Measurements from ENCODE around the gene CXCL11.

The CXCL11 gene

DNA sequence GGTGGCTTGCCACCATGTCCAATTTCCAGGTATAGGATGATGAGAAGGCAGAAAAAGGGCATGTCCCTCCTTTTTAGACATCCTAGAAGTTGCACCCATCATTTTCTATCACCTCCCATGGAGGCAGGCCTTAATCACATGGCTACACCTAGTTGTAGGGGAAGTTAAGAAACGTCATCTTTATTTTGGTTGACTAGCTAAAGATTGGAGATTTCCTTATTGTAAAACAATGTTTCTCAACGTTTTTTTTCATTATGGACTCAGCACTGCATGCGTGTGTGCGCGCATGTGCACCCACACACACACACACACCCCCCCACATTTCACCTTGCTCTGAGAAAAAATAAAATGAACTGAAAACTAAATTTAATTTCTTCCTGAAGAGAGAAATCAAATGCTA lies 26.6 kb downstream of the CXCL11 start:
- TF ChIP-seq, protein P1, sequence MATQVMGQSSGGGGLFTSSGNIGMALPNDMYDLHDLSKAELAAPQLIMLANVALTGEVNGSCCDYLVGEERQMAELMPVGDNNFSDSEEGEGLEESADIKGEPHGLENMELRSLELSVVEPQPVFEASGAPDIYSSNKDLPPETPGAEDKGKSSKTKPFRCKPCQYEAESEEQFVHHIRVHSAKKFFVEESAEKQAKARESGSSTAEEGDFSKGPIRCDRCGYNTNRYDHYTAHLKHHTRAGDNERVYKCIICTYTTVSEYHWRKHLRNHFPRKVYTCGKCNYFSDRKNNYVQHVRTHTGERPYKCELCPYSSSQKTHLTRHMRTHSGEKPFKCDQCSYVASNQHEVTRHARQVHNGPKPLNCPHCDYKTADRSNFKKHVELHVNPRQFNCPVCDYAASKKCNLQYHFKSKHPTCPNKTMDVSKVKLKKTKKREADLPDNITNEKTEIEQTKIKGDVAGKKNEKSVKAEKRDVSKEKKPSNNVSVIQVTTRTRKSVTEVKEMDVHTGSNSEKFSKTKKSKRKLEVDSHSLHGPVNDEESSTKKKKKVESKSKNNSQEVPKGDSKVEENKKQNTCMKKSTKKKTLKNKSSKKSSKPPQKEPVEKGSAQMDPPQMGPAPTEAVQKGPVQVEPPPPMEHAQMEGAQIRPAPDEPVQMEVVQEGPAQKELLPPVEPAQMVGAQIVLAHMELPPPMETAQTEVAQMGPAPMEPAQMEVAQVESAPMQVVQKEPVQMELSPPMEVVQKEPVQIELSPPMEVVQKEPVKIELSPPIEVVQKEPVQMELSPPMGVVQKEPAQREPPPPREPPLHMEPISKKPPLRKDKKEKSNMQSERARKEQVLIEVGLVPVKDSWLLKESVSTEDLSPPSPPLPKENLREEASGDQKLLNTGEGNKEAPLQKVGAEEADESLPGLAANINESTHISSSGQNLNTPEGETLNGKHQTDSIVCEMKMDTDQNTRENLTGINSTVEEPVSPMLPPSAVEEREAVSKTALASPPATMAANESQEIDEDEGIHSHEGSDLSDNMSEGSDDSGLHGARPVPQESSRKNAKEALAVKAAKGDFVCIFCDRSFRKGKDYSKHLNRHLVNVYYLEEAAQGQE (IDR thresholded peaks at IDR 0.05; ENCODE audit: insufficient read depth in 1 of 2, low read depth in 2 of 2, low read length in 2 of 2): no peak

DNA sequence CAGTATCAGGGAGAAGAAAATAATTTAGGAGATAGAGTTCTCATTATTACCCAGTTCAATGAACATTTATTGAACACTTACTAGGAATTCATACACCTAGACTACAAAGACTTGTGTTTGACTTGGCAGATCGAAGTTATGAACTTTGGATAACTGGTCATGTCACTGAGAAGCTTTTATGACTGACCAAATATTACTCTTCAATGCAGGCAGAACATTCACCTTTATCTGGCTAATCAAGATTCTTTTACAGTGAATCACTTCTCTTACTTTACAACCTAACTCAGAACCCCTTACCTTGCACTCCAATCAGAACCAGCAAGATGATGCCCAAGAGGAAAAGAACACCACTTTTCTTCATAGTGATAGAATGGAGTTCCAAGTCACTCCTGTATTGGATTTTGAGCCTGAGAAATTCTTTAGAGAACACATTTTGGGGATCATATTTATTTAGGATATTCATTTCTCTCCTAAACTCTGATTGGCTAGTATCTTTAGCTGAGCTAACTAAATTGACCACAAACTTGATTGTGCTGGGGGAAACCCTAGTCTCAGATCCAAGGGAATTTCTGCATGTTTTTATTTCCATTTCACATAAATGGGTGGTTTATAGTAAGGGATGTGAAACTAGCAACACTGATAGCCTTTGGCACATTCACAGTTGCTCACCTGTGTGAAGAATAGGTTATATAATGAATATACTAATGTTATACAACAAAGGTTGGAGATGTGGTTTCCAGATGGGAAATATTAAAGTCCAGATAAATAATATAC lies 28.6 kb downstream of the CXCL11 start, which contains the start of gene CXCL9:
Gene CXCL9 (minus strand): TSS at position 421 of the 774 bp plus-strand sequence. CDS start 60 bp downstream, at position 361.
- TF ChIP-seq TAF1 (IDR thresholded peaks at IDR 0.05; ENCODE audit: borderline replicate concordance, insufficient read depth, low read length): no peak
- TF ChIP-seq SIN3A (IDR thresholded peaks at IDR 0.05; ENCODE audit: borderline replicate concordance, insufficient read depth, low read length): no peak
- TF ChIP-seq, protein P1 (IDR thresholded peaks at IDR 0.05; ENCODE audit: insufficient read depth in 1 of 2, low read depth in 2 of 2, low read length in 2 of 2): no peak
- no peak for TF ChIP-seq FOXP2 (optimal IDR thresholded peaks at IDR 0.05; ENCODE audit: borderline replicate concordance, extremely low read depth, extremely low read length, insufficient read depth)
- TF ChIP-seq POLR2AphosphoS5 (IDR thresholded peaks at IDR 0.05; ENCODE audit: low read depth, low read length): no peak

DNA sequence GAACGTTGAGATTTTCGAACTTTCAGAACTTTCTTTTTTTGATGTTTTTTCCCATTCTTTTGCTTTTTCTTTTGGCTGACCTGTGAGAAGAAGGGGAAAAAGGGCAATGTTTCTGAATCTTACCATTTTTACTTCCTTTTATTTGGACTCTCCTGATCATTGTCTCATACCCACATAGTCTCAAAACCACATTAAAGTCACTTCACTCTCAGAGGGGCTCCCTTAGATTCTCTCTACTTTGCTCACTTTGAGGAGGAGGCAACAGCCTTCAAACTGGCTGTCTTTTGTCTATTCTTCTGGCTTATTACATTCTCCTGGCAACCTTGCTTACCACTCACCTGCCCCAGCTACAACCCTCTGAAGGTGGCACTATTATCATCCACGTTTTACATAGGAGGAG lies 32.2 kb downstream of the CXCL11 start:
- no peak for TF ChIP-seq POLR2AphosphoS5 (IDR thresholded peaks at IDR 0.05; ENCODE audit: low read depth, low read length)
- TF ChIP-seq TAF1 (IDR thresholded peaks at IDR 0.05; ENCODE audit: borderline replicate concordance, insufficient read depth, low read length): no peak
- TF ChIP-seq, protein P1 (IDR thresholded peaks at IDR 0.05; ENCODE audit: insufficient read depth in 1 of 2, low read depth in 2 of 2, low read length in 2 of 2): no peak
- no peak for TF ChIP-seq SIN3A (IDR thresholded peaks at IDR 0.05; ENCODE audit: borderline replicate concordance, insufficient read depth, low read length)
- no peak for TF ChIP-seq FOXP2 (optimal IDR thresholded peaks at IDR 0.05; ENCODE audit: borderline replicate concordance, extremely low read depth, extremely low read length, insufficient read depth)

DNA sequence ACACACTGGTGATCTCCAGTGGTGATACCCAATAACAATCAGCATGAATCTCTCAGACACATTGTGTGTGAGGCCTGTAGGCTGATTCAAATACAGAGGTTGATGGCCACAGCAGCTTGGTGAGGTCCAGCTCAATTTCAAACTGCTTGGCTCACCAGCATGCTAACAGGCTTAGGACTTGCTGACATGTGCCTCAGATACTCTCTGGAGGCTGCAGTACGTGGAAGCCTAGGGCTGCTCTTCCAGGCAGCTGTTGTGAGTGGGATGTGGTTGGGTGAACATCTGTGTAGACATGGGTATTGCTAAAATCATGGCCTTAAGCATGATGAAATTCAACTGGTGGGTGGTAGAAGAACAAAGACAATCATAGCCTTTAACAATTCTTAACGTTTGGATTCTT lies 32.8 kb downstream of the CXCL11 start:
- TF ChIP-seq FOXP2 (optimal IDR thresholded peaks at IDR 0.05; ENCODE audit: borderline replicate concordance, extremely low read depth, extremely low read length, insufficient read depth) (no peak), TAF1 (IDR thresholded peaks at IDR 0.05; ENCODE audit: borderline replicate concordance, insufficient read depth, low read length) (no peak), POLR2AphosphoS5 (IDR thresholded peaks at IDR 0.05; ENCODE audit: low read depth, low read length) (no peak), SIN3A (IDR thresholded peaks at IDR 0.05; ENCODE audit: borderline replicate concordance, insufficient read depth, low read length) (no peak)
- TF ChIP-seq, protein P1 (IDR thresholded peaks at IDR 0.05; ENCODE audit: insufficient read depth in 1 of 2, low read depth in 2 of 2, low read length in 2 of 2): no peak

DNA sequence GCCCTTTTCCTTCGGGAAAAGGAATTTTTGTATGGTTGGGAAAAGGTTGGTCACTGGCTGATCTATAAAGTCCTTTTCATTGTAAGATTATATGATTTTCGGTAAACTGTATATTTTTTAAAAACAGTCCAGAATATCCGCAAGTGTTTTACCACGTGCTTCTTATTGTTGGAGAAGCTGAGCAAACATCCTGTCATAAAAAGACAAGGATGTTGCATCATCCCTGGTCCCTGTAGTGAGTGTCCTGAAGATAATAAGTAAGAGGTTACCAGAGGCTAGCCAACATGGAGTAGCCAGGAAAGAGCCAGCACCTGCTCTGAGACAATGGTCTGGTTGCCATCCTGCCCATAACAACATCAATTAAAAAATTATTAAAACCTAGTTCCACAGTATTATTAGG lies 33.7 kb downstream of the CXCL11 start:
- TF ChIP-seq, protein P1 (IDR thresholded peaks at IDR 0.05; ENCODE audit: insufficient read depth in 1 of 2, low read depth in 2 of 2, low read length in 2 of 2): peak in 1 of 2 experiments; percentile 39; a peak in 1 of 4 replicates
- TF ChIP-seq TAF1 (IDR thresholded peaks at IDR 0.05; ENCODE audit: borderline replicate concordance, insufficient read depth, low read length) (peak; percentile 63; the same call in 1 of the 2 replicates), FOXP2 (optimal IDR thresholded peaks at IDR 0.05; ENCODE audit: borderline replicate concordance, extremely low read depth, extremely low read length, insufficient read depth) (no peak), POLR2AphosphoS5 (IDR thresholded peaks at IDR 0.05; ENCODE audit: low read depth, low read length) (no peak), SIN3A (IDR thresholded peaks at IDR 0.05; ENCODE audit: borderline replicate concordance, insufficient read depth, low read length) (peak; percentile 96; the same call in 1 of the 2 replicates)

Data from PFSK-1 (cell line).